Spinal cord (tissue), 10 donors: ENCODE data around the gene LCTL. TPM values are rescaled to one million over a fixed set of nuclear protein-coding genes. Genes with fewer than 3 reads are reported as not detected.

ENCODE experiments used
- DNase-seq, 6 donors: peaks; one replicate each; pipeline versions ENCODE4 v3.0.0 to v3.0.0-alpha.2; 2013 to 2015; ENCODE audit warnings: low spot score in 6 of 6, low read depth in 4 of 6
- H3K27ac ChIP-seq: one replicate; pipeline ENCODE4 v1.5.1; 2013; ENCODE audit warnings: low read depth, low read length, control low read depth
- H3K27me3 ChIP-seq: one replicate; pipeline ENCODE4 v1.6.1; 2013; ENCODE audit warnings: low read length; ENCODE audit not compliant: control insufficient read depth, insufficient read depth
- H3K36me3 ChIP-seq: one replicate; pipeline ENCODE4 v1.6.1; 2013; ENCODE audit warnings: low read length; ENCODE audit not compliant: control insufficient read depth, insufficient read depth
- H3K4me1 ChIP-seq: one replicate; pipeline ENCODE4 v1.6.1; 2013; ENCODE audit warnings: low read length; ENCODE audit not compliant: control insufficient read depth, insufficient read depth
- H3K4me3 ChIP-seq: one replicate; pipeline ENCODE4 v1.5.1; 2013; ENCODE audit warnings: low read depth, low read length, control low read depth
- H3K9me3 ChIP-seq: one replicate; pipeline ENCODE4 v1.6.1; 2013; ENCODE audit warnings: low read length; ENCODE audit not compliant: control insufficient read depth, insufficient read depth
- WGBS: methylation state at CpG from one replicate; pipeline ENCODE4 v1.1.5; 2013; ENCODE audit warnings: missing lambda C conversion rate; ENCODE audit not compliant: insufficient coverage; 5-methylcytosine and 5-hydroxymethylcytosine counted together
- polyA plus RNA-seq, 2 donors: library from polyadenylated mRNA; unstranded; fragments of 120-200 nt; gene quantifications; one replicate each; pipeline ENCODE4 v1.2.1, GENCODE V29; 2013; ENCODE audit not compliant: insufficient read length in 2 of 2
- total RNA-seq, 2 donors: library from RNA; depleted of rRNA in 1 of 2; stranded (reverse); fragments of 120-200 nt in 1 of 2; fragments of >200 nt in 1 of 2; gene quantifications; one replicate each; pipeline versions ENCODE4 v1.2.3 to v1.2.4, GENCODE V29; 2013 to 2014
- donor health status: healthy.

The LCTL gene
- total and polyA plus RNA-seq, 4 donors: 0.10 to 0.54 (median 0.38) TPM

GRCh38 chr15:66555685-66556084, 10.1 kb downstream of the LCTL start:
- H3K4me3 ChIP-seq: no peak overlapping the region
- no peak for DNase-seq
- no peaks in the 10 kb centered on the region for H3K36me3 ChIP-seq
- no peaks in the 10 kb centered on the region for H3K9me3 ChIP-seq
- H3K4me1 ChIP-seq: no peaks in the 10 kb centered on the region
- no peak overlapping the region for H3K27ac ChIP-seq
- H3K27me3 ChIP-seq: no peaks in the 10 kb centered on the region

DNA sequence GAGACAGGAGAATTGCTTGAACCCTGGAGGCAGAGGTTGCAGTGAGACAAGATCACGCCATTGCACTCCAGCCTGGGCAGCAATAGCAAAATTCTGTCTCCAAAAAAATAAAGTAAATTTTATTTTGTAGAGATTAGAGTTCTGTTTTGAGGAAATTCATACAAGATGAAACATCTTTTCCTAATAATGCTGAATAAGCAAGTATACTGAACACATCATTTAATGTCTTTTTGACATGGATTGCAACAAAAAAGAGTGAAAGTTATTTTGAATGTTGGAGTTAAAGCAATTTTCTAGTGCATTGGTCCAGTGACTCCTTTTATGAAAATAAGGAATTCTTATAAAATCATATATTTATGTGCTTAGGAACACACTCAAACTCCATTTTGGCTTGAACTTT, 20.5 kb downstream of the LCTL start:
- H3K27ac ChIP-seq: no peak overlapping the region
- WGBS: no CpG with 5 or more reads among the region's 1 CpG
- no peak for DNase-seq
- no peak overlapping the region for H3K4me3 ChIP-seq
- H3K9me3 ChIP-seq: no peaks in the 10 kb centered on the region
- peaks cover 8% of the 10 kb centered on the region for H3K36me3 ChIP-seq
- H3K27me3 ChIP-seq: no peaks in the 10 kb centered on the region
- H3K4me1 ChIP-seq: no peaks in the 10 kb centered on the region

DNA sequence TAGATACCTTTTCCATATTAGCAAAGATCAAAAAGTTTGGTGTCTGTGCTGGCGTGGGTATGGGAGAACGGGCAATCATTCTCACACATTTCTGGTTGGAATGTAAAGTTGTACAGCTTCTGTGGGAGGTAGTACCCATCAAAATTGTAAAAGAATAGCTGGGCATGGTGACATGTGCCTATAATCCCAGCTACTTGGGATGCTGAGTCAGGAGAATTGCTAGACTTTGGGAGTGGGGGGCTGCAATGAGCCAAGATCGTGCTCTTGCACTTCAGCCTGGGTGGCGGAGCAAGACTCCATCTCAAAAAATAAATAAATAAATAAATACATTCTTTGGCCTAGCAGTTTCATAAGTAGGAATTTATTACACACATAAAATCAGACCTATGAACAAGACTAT, 22.9 kb downstream of the LCTL start:
- no peaks in the 10 kb centered on the region for H3K4me1 ChIP-seq

GRCh38 chr15:66535056-66535455, 30.7 kb downstream of the LCTL start:
- H3K36me3 ChIP-seq: peaks cover 8% of the 10 kb centered on the region
- H3K4me3 ChIP-seq: no peak overlapping the region
- H3K27ac ChIP-seq: no peak overlapping the region
- no peaks in the 10 kb centered on the region for H3K4me1 ChIP-seq
- H3K9me3 ChIP-seq: no peaks in the 10 kb centered on the region
- WGBS: 89% methylated on average over 6 of the region's 9 CpGs
- H3K27me3 ChIP-seq: no peaks in the 10 kb centered on the region
- DNase-seq: no peak

More for the DNA sequence above, 22.9 kb downstream of the LCTL start:
- Histone ChIP-seq H3K4me3 (no peak overlapping the region), H3K9me3 (no peaks in the 10 kb centered on the region), H3K36me3 (peaks cover 13% of the 10 kb centered on the region), H3K27ac (no peak overlapping the region), H3K27me3 (no peaks in the 10 kb centered on the region)
- DNase-seq: no peak
- WGBS: no CpG with 5 or more reads among the region's 4 CpGs

GRCh38 chr15:66524838-66525237, 41.0 kb downstream of the LCTL start:
- Histone ChIP-seq H3K4me3 (no peak overlapping the region), H3K27me3 (no peaks in the 10 kb centered on the region), H3K36me3 (peaks cover 8% of the 10 kb centered on the region), H3K27ac (no peak overlapping the region), H3K4me1 (no peaks in the 10 kb centered on the region), H3K9me3 (no peaks in the 10 kb centered on the region)
- DNase-seq: no peak
- WGBS: 100% methylated on average over 3 of the region's 4 CpGs

DNA sequence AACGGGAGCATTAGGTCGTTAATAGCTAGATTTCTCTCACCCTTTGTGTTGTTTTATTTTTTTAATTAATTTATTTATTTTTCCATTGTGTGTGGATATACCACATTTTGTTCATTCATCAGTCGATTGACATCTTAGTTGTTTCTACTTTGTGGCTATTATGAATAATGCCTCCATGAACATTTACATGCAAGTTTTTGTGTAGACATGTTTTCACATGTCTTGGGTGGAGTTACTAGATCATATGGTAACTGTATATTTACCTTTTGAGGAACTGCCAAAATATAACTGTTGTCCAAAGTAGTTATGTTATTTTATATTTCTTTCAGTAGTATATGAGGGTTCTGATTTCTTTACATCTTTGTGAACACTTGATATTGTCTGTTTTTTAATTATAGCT, 41.9 kb downstream of the LCTL start:
- no peak for DNase-seq
- no CpG with 5 or more reads among the region's 3 CpGs for WGBS
- H3K4me1 ChIP-seq: no peaks in the 10 kb centered on the region
- H3K4me3 ChIP-seq: no peak overlapping the region
- H3K27ac ChIP-seq: no peak overlapping the region
- H3K27me3 ChIP-seq: no peaks in the 10 kb centered on the region
- peaks cover 10% of the 10 kb centered on the region for H3K36me3 ChIP-seq
- H3K9me3 ChIP-seq: no peaks in the 10 kb centered on the region

DNA sequence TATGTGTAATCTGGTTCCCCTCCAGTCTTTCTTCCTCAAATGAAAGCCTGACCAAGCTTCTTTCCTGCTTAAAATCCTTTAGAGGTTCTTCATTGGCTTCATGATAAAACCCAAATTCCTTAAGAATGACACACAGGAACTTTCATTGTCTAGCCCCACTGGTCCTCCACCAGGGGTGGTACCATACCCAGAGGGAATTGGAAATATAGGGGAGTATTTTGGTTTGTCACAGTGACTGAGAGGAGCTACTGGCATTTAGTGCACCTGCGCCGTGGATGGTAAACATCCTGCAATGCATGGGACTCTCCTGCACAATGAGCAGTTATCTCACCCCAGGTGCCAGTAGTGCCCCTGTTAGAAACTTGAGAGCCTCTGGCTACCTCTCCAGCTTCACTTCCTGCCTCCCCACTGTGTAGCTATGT, 49.9 kb downstream of the LCTL start:
- Histone ChIP-seq H3K9me3 (no peaks in the 10 kb centered on the region), H3K36me3 (peaks cover 10% of the 10 kb centered on the region), H3K4me1 (no peaks in the 10 kb centered on the region), H3K27me3 (no peaks in the 10 kb centered on the region), H3K27ac (no peak overlapping the region), H3K4me3 (no peak overlapping the region)
- WGBS: 100% methylated on average over 2 of the region's 2 CpGs
- DNase-seq: no peak

DNA sequence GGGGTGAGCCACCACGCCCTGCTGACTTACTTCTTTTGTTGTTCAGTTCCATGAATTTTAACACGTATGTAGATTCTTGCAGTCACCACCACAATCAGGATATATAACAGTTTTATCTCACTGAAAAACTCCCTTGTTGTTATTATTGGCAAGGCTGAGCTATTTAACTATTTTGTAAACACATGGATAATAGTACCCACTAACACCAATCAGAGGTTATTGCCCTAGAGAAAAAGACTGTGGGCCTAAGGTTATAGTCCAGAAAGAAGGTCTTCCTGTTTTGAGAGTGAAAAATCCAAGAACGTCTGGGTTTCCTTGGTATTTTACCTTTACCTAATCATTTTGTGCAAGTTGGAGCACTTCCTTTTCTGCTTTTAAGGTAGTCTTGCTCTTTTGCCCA, 51.2 kb downstream of the LCTL start:
- no peaks in the 10 kb centered on the region for H3K27me3 ChIP-seq
- H3K36me3 ChIP-seq: peaks cover 6% of the 10 kb centered on the region
- WGBS: no CpG with 5 or more reads among the region's 3 CpGs
- no peak overlapping the region for H3K27ac ChIP-seq
- H3K4me3 ChIP-seq: no peak overlapping the region
- DNase-seq: no peak
- H3K4me1 ChIP-seq: no peaks in the 10 kb centered on the region
- H3K9me3 ChIP-seq: no peaks in the 10 kb centered on the region

GRCh38 chr15:66508293-66508883, 57.4 kb downstream of the LCTL start:
- WGBS: no CpG with 5 or more reads among the region's 3 CpGs
- no peaks in the 10 kb centered on the region for H3K36me3 ChIP-seq
- no peak for DNase-seq
- no peak overlapping the region for H3K4me3 ChIP-seq
- no peaks in the 10 kb centered on the region for H3K9me3 ChIP-seq
- H3K27ac ChIP-seq: no peak overlapping the region
- no peaks in the 10 kb centered on the region for H3K4me1 ChIP-seq
- H3K27me3 ChIP-seq: no peaks in the 10 kb centered on the region

DNA sequence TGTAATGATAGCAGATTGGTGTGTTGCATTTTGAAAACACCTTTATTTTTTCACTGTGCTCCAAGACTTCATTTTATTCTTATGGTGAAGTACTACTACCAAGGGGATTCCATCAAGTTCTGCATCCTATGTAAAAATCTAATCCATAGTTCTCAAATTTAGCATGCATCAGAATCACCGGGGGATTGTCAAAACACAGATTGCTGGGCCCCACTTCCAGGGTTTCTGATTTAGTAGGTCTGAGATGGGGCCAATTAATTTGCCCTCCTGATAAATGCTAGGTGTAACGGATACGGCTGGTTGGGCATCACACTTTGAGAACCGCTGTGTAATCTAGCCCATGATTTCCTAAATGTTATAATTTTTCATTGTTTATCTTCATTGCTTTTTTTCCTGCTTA, 60.0 kb downstream of the LCTL start:
- H3K4me3 ChIP-seq: peak overlapping the region; percentile 99
- no CpG with 5 or more reads among the region's 4 CpGs for WGBS
- peaks cover 5% of the 10 kb centered on the region for H3K36me3 ChIP-seq
- H3K9me3 ChIP-seq: no peaks in the 10 kb centered on the region
- no peak overlapping the region for H3K27ac ChIP-seq
- no peaks in the 10 kb centered on the region for H3K27me3 ChIP-seq
- no peak for DNase-seq
- H3K4me1 ChIP-seq: no peaks in the 10 kb centered on the region
